CD4-positive, alpha-beta T cell treated with Interleukin-1 beta for 1 hour (primary cell): ENCODE data around the gene ACKR3.

Source experiments
- DNase-seq, 2 donors: peaks; one replicate each; pipeline ENCODE4 v3.0.0-alpha.2; 2020 to 2022

Gene ACKR3

DNA sequence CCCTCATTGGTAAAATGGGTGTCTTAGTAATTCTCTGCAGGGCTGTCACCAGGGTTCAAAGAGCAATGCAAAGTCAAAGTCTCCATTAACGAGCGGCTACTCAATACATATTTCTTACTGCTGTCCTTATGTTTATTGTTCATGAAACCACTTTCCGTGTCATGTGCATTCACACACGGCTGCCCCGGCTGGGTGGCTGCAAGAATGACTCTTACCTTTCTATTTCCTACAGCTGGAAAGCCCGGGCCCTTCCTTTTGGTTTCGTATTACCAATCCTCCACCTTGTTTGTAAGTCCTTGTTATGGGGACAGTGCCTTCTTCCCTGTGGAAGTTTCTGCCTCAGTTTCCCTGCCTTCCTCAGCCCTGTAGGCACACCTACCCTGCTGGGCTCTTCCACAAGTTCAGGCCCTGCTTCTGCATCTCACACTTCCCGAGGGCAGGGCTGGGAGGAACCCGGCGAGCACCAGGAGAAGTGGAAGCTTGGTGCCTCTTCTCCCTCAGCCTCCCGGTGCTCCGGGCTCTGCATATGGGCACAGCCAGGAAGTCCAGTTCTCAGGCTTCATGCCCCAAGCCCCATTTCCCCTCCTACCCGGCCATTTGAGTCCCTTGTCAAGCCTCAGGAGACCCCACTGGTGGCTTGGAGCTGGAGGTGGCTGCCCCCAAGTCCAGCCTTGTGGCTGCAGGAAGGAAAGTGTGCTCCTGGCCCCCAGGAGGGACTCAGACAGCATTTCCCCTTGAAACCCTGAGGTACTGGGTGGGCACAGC, 18.7 kb upstream of the ACKR3 start:
- no peak for DNase-seq

GRCh38 chr2:236551471-236552211, 18.0 kb upstream of the ACKR3 start:
- no peak for DNase-seq

DNA sequence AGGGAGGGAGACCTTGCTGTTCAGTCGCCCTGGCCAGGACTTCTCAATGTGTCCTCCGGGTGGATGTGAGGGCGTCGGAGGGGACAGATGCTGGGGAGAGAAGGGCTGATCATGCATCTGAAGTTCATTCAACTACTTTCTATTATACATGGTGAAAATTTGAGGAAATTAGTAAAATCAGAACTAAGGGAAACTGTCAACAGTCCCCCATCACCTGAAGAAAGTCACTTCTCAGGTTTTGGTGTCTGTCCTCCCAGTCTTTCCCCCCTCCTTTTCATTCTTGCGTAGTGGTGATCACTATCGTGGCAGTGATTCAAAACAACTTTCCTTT, 17.4 kb upstream of the ACKR3 start:
- DNase-seq, result no peak

DNA sequence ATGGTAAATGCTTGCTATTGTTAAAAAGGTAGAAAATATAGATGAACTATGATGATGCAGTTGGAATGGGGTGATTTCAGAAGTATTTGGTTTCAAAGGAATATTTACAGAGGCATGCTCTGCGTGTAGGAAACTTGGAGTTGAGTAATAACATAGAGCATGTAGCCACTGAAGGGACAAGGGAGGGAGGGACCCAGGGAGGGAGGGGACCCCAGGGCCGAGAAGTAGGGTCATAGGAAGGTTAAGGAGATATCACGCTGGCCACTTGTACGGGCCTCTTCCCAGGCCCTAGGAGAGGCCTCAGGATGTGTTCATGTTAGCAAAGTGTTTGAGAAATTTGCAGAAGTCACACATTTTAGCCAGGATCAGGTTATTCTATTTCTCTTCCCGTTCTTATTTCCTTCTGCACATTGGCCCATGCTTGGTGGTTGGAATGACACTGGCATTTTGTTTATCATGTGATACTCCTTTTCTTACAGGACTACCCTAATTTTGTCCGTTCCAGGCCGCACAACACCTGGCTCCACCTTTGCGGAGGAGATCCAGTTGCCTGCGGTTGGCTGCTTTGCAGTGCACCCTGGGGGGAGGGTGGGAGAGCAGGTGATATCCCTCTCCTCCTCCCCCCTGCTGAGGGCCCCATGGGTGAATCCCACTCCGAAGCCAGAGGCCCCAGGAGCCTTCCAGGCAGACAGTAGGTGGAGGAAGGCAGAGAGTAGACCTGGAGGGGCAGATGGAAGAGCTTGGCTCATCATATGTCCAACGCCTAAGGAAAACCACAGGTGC, 16.9 kb upstream of the ACKR3 start:
- DNase-seq, result no peak

- no peak for DNase-seq
These were observed 16.1 kb upstream of the ACKR3 start for GRCh38 chr2:236553522-236553921.

DNA sequence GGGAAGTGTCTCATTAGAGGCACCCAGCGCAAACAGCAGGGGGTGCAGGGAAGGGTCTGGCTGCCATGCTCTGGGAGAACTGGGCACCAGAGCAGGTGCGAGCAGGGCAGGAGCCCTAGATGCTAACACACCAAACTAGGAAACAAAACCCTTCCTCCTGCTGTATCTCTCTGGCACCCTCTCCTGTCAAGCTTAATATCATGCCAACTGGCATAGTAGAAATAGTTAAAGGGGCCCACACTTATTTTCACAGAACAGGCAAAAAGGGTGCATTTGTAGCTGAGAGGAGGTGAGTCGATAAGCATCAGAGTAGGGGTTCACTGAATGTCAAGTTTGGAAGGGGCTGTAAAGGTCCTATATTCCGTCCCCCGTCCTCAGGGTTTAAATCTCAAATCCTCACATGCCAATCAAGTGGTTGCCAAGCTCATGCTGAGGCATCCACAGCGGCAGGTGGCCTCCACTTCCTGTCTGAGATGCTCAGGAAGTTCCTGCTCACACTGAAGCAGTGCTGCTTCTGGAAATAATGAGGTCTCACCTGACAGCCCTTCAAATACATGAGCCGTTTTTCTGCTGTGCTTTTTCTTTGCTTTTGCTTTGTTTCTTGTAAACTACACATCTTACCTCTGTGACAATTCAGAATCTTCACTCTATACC, 14.9 kb upstream of the ACKR3 start:
- no peak for DNase-seq

DNA sequence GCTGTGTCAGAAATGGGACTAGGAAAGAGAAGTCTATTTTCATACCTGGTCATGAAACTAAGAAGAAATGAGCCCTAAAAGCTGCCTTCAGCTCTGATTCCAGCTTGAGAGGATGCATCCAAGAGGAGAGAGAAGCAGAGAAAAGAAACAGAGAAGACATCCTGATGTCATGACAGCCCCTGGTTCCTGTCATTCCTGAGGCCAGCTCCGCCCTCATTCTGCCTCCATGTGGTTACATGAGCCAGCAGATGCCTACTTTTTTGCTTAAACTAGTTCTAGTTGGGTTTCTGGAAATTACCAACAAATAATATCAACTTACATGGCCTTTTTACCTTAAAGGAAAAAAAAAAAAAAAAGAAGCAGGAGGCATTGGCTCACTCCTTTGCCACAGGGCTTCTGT, 14.1 kb upstream of the ACKR3 start:
- DNase-seq, result no peak

DNA sequence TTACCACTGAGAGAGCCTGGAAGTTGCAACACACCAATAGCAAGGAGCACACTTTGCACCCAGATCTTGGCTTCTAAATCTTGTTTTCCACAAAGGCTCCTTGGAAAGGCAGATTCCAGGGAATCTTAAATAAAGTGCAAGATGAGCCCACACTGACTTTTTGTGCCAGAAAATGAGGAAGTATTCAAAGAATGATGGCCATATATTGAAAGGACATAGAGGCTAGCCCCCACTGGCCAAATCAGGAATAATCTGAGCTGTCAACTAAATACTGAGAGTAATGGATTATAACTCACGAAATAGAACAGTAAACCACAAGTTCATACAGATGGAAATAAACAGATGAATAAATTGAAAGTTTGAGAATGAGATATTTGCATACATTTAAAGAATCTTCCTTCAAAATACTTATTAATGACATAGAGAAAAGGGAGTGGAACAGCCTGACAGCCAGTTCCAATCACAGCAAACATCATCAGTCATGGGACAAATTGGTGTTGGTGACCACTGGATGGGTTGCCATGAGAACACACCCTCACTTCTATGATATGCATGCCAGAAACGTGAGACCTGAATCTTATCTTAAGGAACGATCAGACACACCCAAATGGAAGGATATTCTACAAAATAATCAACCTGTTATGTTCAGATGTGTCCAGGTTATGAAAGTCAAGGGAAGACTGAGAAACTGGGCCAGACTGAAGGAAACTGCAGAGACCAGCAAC, 12.2 kb upstream of the ACKR3 start:
- no peak for DNase-seq

- no peak for DNase-seq
These were observed 11.6 kb upstream of the ACKR3 start for GRCh38 chr2:236558036-236558435.

DNA sequence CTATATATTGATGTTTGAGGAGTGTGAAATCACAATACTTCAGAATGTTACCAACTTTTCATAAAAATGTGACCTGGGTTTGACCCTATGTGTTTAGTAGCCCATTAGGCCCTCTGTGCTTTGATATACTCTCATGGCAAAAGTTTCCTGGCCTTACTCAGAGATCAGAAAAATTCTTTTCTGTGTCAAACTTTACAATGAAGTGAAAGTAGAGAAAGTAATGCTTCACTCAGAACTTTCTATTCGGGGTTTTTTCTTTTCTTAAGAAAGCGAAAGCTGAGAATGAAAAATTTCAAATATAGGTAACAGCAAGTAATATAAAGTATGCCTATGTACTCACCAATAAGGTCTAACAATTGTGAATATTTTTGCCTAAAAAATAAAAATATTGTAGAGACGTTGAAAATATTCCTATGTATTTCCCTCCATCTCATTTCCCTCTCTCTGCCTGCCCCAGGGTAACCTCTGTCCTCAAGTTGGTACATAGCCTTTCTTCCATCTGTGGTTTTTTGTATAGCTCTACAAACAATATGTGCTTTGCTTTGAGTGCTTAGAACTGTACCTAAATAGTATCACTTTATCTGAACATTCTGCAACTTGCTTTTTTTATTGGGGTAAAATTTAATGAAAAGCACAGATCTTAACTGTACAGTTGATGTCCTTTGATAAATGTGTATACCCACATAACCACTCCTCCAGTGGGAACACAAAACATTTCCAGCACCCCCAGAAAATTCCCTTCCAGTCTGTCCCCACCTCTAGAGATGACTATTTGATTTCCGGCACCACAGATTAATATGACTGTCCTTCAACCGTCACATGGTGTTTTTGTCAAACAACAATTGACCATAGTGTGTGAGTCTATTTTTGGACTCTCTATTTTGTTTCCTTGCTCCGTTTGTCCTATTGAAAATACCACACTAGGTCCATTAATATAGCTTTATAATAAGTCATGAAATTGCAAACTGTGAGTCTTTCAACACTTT, 10.3 kb upstream of the ACKR3 start:
- DNase-seq, result no peak

DNA sequence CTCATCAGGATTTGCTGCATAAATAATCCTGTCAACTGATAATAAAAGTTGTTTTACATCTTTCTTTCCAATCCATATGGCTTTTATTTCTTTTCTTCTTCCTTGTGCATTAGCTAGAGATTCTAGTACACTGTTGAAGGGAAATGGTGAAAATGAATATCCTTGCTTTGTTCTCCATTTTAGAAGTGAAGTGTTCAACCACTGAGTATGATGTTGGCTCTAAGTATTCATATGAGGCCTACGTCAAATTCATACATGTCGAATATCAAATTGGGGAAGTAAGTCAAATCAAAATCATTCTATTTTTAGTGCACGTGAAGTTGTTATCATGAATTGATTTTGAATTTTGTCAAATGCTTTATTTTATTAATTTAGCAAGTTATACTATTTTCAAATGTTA, 7.8 kb upstream of the ACKR3 start:
- no peak for DNase-seq

DNA sequence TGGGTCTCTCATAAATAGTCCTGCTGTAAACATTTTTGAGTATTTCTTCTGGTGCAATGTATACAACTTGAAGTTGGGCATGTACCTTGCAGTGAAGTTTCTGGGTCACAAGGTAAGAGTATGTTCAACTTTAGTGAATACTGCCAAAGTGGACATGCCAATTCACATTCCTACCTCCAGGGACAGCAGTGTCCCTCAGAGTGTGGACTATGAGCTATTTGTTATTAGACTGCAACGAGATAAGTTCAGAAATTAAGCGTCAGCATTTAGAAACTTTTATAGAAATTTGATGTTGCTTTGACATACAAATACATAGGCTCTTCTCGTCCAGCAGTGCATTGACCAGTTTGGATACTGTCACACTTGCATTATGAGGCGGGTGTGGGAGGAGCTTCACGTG, 7.2 kb upstream of the ACKR3 start:
- DNase-seq, result no peak

- DNase-seq, result no peak
These were observed 5.7 kb upstream of the ACKR3 start for GRCh38 chr2:236563953-236564352.

GRCh38 chr2:236565212-236565611, 4.4 kb upstream of the ACKR3 start:
- no peak for DNase-seq

DNA sequence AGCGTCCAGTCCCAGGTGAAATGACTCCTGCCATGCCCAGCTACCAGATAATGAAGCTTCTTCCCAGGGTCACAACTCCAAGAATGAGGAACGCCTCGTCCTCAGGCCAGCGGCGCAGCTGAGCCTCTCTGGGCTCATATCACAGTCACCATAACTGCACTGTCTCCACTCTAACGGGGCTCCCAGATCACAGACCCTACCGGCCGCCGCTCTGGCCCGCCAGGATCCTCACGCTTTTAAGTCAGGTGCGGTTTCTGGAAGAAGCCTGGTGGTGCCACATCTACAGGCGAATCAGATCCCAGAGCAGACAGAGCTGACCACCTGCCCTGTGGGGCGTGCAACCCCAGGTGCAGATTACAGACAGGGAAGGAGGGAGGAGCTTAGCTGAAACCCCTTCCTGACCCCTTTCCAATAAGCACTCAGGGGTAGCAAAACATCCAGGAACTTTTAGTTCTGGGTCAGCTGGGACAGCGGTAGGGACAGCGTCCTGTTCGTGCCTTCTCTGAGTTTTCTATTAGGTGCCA, 3.7 kb upstream of the ACKR3 start:
- no peak for DNase-seq

DNA sequence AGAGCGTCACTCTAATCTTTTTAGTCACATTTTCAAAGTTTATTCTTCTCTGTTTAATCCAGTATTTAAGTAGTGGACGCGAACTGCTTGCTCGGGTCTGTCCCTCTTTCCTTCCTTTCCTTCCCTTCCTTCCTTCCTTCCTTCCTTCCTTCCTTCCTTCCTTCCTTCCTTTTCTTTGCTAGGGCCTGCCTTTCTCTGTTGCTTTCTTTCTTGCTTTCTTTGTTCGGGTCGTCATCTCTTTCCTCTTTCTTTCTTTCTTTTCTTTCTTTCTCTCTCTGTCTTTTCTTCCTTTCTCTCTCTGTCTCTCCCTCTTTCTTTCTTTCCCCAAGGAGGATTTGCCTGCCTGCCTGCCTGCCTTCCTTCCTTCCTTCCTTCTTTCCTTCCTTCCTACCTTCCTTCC, 3.0 kb upstream of the ACKR3 start:
- no peak for DNase-seq

DNA sequence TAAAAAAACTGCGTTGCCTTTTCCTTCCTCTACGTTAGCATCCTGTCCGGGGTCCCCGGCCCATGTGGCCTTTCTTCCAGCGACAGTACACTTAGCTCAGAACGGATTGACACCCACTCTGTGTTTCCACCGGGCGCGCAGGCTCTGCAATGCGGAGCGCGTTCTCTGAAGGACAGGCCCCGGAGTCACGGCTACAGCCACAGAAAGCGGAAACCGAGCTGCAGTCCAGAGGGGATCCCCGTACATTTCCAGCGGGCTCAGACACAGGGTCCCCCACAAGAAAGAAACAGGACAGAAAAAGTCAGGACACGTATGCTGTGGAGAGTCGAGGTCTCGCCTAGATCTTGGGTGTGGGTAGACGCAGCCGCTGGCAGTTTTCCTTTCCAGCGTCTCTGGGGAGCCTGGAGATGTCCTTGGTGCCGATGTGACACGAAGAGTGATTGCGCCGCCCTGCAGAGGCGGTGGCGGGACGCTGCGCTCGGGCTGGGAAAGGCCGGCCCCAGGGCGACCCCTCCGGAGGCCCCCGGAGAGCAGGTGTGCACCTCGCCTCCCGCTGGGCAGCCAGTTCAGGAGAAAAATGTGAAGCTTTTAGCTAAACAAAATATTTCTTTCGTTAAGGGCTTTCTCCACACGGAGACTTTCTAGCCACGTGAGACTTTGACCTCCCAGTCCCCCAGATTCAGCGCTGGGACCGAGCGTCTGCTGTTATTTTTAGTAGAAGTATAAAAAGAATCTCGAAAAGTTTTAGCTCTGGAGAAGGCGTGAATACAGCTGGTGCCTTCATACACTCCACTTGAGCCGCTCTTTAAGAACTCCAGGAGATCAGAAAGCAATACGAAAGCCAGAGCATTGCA, 1.3 kb upstream of the ACKR3 start:
- DNase-seq, result peak; percentile 30 to 41

DNA sequence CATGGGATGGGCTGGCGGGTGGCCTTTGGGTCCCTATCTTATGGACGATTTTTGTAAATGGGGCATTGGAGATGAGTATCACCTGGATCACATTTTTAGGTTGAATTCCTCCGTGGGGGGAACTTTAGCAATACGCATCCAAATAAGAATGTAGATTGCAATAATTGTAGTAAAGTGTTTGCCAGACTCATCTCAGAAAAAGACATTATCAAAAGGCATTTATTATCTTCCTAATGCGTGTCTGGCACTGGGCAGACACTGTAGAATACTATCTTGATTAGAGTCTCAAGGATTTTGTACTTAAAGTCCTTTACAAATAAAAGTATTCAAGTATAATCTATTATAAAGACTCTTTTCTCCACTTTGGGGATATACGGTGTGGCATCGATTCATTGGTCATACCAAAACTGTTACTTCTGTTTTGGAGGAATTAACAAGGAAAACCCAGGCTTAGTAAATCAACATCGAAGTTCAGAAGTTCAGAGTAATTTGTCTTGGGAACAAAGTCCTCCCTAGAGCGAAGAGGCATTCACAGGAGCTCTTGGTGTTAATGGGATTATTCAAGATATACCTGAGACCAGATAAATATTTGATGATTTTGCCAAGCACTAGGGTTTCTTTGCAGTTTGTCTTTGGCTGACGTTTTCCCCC, 578 bp upstream of the ACKR3 start:
- no peak for DNase-seq

GRCh38 chr2:236570081-236570868, 650 bp downstream of the ACKR3 start:
- no peak for DNase-seq
